Testis (tissue), 3 donors: ENCODE data around the gene ATP6V1G2. TPM values are rescaled to one million over a fixed set of nuclear protein-coding genes. Genes with fewer than 3 reads are reported as not detected.
"Not testable (repeated sequence)": the region's sequence is repeated elsewhere in the genome, so short reads cannot be mapped to it uniquely, and the experiment has no call there.

Experiments
- DNase-seq: peaks from one replicate; pipeline ENCODE4 v3.0.0-alpha.2; 2019
- H3K27ac ChIP-seq, 2 donors: fragments of 200-600 bp; sonication (generic); one replicate each; pipeline ENCODE4 v1.5.1; 2019
- H3K27me3 ChIP-seq: fragments of 200-600 bp; sonication (generic); one replicate; pipeline ENCODE4 v1.5.1; 2019
- H3K36me3 ChIP-seq: fragments of 200-600 bp; sonication (generic); one replicate; pipeline ENCODE4 v1.5.1; 2017; ENCODE audit warnings: low read depth; ENCODE audit errors: missing control alignments
- H3K4me1 ChIP-seq: fragments of 200-600 bp; sonication (generic); one replicate; pipeline ENCODE4 v1.5.1; 2019
- H3K4me3 ChIP-seq, 2 donors: fragments of 200-600 bp; sonication (generic); one replicate each; pipeline ENCODE4 v1.5.1; 2017 to 2019
- H3K9me3 ChIP-seq: fragments of 200-600 bp; sonication (generic); one replicate; pipeline ENCODE4 v1.5.1; 2017
- CTCF ChIP-seq, 3 experiments: fragments of 450-650 bp in 2 of 3; fragments of 200-600 bp in 1 of 3; sonication (generic) in 1 of 3; IDR thresholded peaks; one replicate each; pipeline ENCODE4 v1.5.1; 2016 to 2019; ENCODE audit warnings: antibody characterized with exemption in 3 of 3, mild to moderate bottlenecking in 2 of 3, moderate library complexity in 1 of 3
- POLR2A ChIP-seq: fragments of 450-650 bp; IDR thresholded peaks from one replicate; pipeline ENCODE4 v1.6.1; 2017; ENCODE audit warnings: antibody characterized with exemption, mild to moderate bottlenecking, moderate library complexity
- WGBS, 2 donors: methylation state at CpG; one replicate each; pipeline ENCODE4 v1.1.5; 2018; 5-methylcytosine and 5-hydroxymethylcytosine counted together
- intact Hi-C: fragments of 100-400 bp; cut with DNase I; formaldehyde crosslinking; loops from one replicate; pipeline ENCODE4 v1.15.1; 2023; ENCODE audit warnings: low total_unique reads
- polyA plus RNA-seq: library from polyadenylated mRNA; stranded (reverse); fragments of 350-450 nt; fragmentation: Illumina TruSeq; extraction: RNeasy Lipid Tissue Mini Kit (QIAGEN cat#74804); gene quantifications from one replicate; pipeline ENCODE4 v1.2.3, GENCODE V29; 2014; ENCODE audit warnings: low read depth, low replicate concordance; ENCODE audit not compliant: insufficient read depth
- total RNA-seq, 2 donors: library from RNA; depleted of rRNA; stranded (reverse); fragments of >200 nt; gene quantifications; one replicate each; pipeline ENCODE4 v1.2.3, GENCODE V29; 2016

ATP6V1G2 gene
- total and polyA plus RNA-seq, 3 donors from 2014 or later, result 3.3 to 6.9 (median 4.7) TPM

- TF ChIP-seq POLR2A (no peak), CTCF (IDR thresholded peaks at IDR 0.05) (no peak)
- H3K27ac ChIP-seq, result no peak overlapping the region
- intact Hi-C loops, result no loop called here
These were observed 12.5 kb upstream of the ATP6V1G2 start for GRCh38 chr6:31558631-31559500.

GRCh38 chr6:31558318-31558625 is 11.9 kb upstream of the ATP6V1G2 start:
- TF ChIP-seq CTCF (IDR thresholded peaks at IDR 0.05), result no peak
- no peak for TF ChIP-seq POLR2A
- no peak overlapping the region for H3K4me3 ChIP-seq
- no peak overlapping the region for H3K27ac ChIP-seq
- no peak for DNase-seq
- no peaks in the 10 kb centered on the region for H3K9me3 ChIP-seq
- H3K36me3 ChIP-seq, result no peaks in the 10 kb centered on the region
- H3K27me3 ChIP-seq, result no peaks in the 10 kb centered on the region
- no peaks in the 10 kb centered on the region for H3K4me1 ChIP-seq
- 89 to 100% methylated on average over 1 to 8 of the region's 8 CpGs for WGBS, 2 donors
- intact Hi-C loops, result no loop called here

More at GRCh38 chr6:31558631-31559500, 12.5 kb upstream of the ATP6V1G2 start:
- 81 to 91% methylated on average over 14 of the region's 14 CpGs for WGBS, 2 donors
- Histone ChIP-seq H3K4me1 (no peaks in the 10 kb centered on the region), H3K9me3 (no peaks in the 10 kb centered on the region), H3K4me3 (no peak overlapping the region), H3K27me3 (no peaks in the 10 kb centered on the region), H3K36me3 (no peaks in the 10 kb centered on the region)
- no peak for DNase-seq

GRCh38 chr6:31557443-31558317 is 11.3 kb upstream of the ATP6V1G2 start:
- H3K27me3 ChIP-seq, result no peaks in the 10 kb centered on the region
- no peaks in the 10 kb centered on the region for H3K36me3 ChIP-seq
- WGBS, 2 donors, result 76 to 83% methylated on average over 21 to 24 of the region's 24 CpGs
- no peaks in the 10 kb centered on the region for H3K9me3 ChIP-seq
- TF ChIP-seq CTCF (IDR thresholded peaks at IDR 0.05), result no peak
- no peak for TF ChIP-seq POLR2A
- DNase-seq, result no peak
- intact Hi-C loops, result no loop called here
- no peaks in the 10 kb centered on the region for H3K4me1 ChIP-seq
- no peak overlapping the region for H3K27ac ChIP-seq
- no peak overlapping the region for H3K4me3 ChIP-seq

- H3K4me3 ChIP-seq, result no peak overlapping the region
- WGBS, 2 donors, result 88 to 90% methylated on average over 3 of the region's 3 CpGs
- H3K27ac ChIP-seq, result no peak overlapping the region
- no peak for DNase-seq
- intact Hi-C loops, result no loop called here
- no peaks in the 10 kb centered on the region for H3K9me3 ChIP-seq
- no peaks in the 10 kb centered on the region for H3K4me1 ChIP-seq
- no peaks in the 10 kb centered on the region for H3K36me3 ChIP-seq
- no peaks in the 10 kb centered on the region for H3K27me3 ChIP-seq
- TF ChIP-seq CTCF (IDR thresholded peaks at IDR 0.05) (no peak), POLR2A (no peak)
These were observed 9.9 kb upstream of the ATP6V1G2 start for GRCh38 chr6:31556307-31556706.

- H3K27me3 ChIP-seq, H3K27ac ChIP-seq, intact Hi-C loops, H3K9me3 ChIP-seq, H3K4me3 ChIP-seq, H3K36me3 ChIP-seq: not testable (repeated sequence)
- peak; percentile 50 for DNase-seq
- peaks cover 13% of the 10 kb centered on the region for H3K4me1 ChIP-seq
- 63 to 80% methylated on average over 5 of the region's 5 CpGs for WGBS, 2 donors
These were observed 5.0 kb upstream of the ATP6V1G2 start for GRCh38 chr6:31551371-31551770.
